ENCODE data around the gene MYL7.

DNA sequence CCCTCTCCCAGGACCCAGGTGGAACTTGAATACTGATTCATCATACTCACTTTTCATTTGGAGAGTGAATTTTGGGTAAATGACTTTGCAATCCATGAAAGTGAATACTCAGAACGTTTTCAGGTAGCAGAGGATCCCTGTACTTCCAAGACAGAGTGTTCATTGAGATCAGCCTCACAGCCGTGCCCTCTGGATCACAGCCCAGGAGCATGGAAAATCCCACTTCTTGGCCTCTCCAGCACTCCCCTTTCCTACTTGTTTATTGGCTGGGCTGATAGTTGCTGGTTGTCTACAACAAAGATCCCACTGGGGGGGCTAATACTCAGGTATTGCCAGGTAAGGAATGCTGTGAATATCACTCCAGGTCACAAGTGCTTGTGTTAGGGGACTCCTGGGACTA, 42.3 kb upstream of the MYL7 start:
- TF ChIP-seq, protein P1, sequence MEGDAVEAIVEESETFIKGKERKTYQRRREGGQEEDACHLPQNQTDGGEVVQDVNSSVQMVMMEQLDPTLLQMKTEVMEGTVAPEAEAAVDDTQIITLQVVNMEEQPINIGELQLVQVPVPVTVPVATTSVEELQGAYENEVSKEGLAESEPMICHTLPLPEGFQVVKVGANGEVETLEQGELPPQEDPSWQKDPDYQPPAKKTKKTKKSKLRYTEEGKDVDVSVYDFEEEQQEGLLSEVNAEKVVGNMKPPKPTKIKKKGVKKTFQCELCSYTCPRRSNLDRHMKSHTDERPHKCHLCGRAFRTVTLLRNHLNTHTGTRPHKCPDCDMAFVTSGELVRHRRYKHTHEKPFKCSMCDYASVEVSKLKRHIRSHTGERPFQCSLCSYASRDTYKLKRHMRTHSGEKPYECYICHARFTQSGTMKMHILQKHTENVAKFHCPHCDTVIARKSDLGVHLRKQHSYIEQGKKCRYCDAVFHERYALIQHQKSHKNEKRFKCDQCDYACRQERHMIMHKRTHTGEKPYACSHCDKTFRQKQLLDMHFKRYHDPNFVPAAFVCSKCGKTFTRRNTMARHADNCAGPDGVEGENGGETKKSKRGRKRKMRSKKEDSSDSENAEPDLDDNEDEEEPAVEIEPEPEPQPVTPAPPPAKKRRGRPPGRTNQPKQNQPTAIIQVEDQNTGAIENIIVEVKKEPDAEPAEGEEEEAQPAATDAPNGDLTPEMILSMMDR (IDR thresholded peaks at IDR 0.05; ENCODE audit: borderline replicate concordance, extremely low read depth, low read length, poor library complexity, severe bottlenecking) = no peak
- no peak for TF ChIP-seq EZH2 (IDR thresholded peaks at IDR 0.05; ENCODE audit: borderline replicate concordance, low read depth, low read length, severe bottlenecking)
